ENCODE data around the gene NUP85.
"Not testable (repeated sequence)": the region's sequence is repeated elsewhere in the genome, so short reads cannot be mapped to it uniquely, and the experiment has no call there.

The NUP85 gene

GRCh38 chr17:75241996-75242460 is 36.5 kb downstream of the NUP85 start:
- DNase-seq (ENCODE audit: low spot score), result no peak

- no peak for DNase-seq (ENCODE audit: low spot score)
Measured at GRCh38 chr17:75242461-75243042, 37.1 kb downstream of the NUP85 start.

GRCh38 chr17:75244133-75244866 is 38.8 kb downstream of the NUP85 start:
- no peak for DNase-seq (ENCODE audit: low spot score)

GRCh38 chr17:75245011-75245410 is 39.5 kb downstream of the NUP85 start:
- no peak for DNase-seq (ENCODE audit: low spot score)

- no peak for DNase-seq (ENCODE audit: low spot score)
Measured at GRCh38 chr17:75246404-75246803, 40.9 kb downstream of the NUP85 start.

- DNase-seq (ENCODE audit: low spot score), result no peak
Measured at GRCh38 chr17:75249564-75249963, 44.1 kb downstream of the NUP85 start.

GRCh38 chr17:75250009-75250471 is 44.6 kb downstream of the NUP85 start:
- DNase-seq (ENCODE audit: low spot score), result no peak

- DNase-seq (ENCODE audit: low spot score), result no peak
Measured at GRCh38 chr17:75252039-75252816, 46.7 kb downstream of the NUP85 start.

GRCh38 chr17:75255954-75256698 is 50.6 kb downstream of the NUP85 start:
- DNase-seq (ENCODE audit: low spot score), result not testable (repeated sequence)

GRCh38 chr17:75257228-75257627 is 51.7 kb downstream of the NUP85 start:
- DNase-seq (ENCODE audit: low spot score), result not testable (repeated sequence)

- no peak for DNase-seq (ENCODE audit: low spot score)
Measured at GRCh38 chr17:75260641-75261335, 55.3 kb downstream of the NUP85 start.

- DNase-seq (ENCODE audit: low spot score), result peak; percentile 82
Measured at GRCh38 chr17:75261336-75262111, 56.0 kb downstream of the NUP85 start, which contains the start of the genes GGA3 and MRPS7. TSS of gene GGA3 (minus strand) at chr17:75261606. CDS start at chr17:75261587, 19 bp downstream. TSS of gene MRPS7 (plus strand) at chr17:75261879. CDS start at chr17:75261901, 22 bp downstream.

GRCh38 chr17:75262112-75262606 is 56.7 kb downstream of the NUP85 start:
- no peak for DNase-seq (ENCODE audit: low spot score)

- DNase-seq (ENCODE audit: low spot score), result no peak
Measured at GRCh38 chr17:75263055-75263454, 57.6 kb downstream of the NUP85 start.

- DNase-seq (ENCODE audit: low spot score), result no peak
Measured at GRCh38 chr17:75265614-75266315, 60.3 kb downstream of the NUP85 start.

- no peak for DNase-seq (ENCODE audit: low spot score)
Measured at GRCh38 chr17:75266316-75267152, 61.1 kb downstream of the NUP85 start.

GRCh38 chr17:75267153-75267410 is 61.6 kb downstream of the NUP85 start:
- no peak for DNase-seq (ENCODE audit: low spot score)

- DNase-seq (ENCODE audit: low spot score), result peak; percentile 72
Measured at GRCh38 chr17:75267411-75268232, 62.1 kb downstream of the NUP85 start.
